MV-4-11 (cell line): ENCODE results near the gene STAC.

Experiments used
- DNase-seq: peaks from one replicate; lab custom pipeline; 2025; lab: John Stamatoyannopoulos, UW

STAC gene

DNA sequence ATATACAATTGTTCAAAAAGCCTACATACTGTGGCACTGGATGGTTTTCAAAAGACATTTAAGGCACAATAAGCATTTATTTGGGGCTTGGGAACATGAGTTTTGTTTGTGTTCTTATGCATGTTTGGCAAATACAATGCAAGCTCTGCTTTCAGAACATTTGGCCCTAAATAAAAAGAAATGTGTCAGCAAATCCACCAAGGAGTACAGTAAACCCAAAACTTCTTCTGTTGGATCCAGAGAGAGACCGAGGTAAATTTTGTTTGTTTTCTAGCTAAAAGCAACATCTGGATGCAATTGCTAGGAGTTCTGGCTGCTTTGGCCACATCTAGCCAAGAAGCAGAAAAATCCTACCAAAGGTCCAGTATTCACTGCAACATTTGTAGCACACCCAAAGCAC lies 215.2 kb downstream of the STAC start:
- no peak for DNase-seq

- DNase-seq = no peak
Observed at GRCh38 chr3:36596419-36596818, 216.1 kb downstream of the STAC start.

DNA sequence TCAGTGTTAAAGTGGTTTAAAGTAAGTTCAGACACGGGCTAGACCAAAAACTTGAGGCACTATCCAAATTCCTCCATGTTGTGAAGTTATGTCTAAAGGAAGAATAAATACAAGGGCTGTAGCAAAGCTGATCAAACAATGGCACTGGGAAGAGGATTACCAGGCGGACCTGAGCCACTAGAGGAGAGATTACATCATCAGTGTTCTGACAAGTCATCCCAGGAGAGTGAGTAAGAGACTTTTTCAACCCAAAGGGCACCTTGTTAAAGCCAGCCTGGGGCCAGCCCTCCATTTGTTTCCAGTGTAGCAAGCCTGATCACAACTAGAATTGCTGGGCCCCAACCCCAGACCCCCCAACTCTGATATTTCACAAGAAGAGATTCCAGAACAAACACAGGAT lies 217.1 kb downstream of the STAC start:
- DNase-seq = no peak
